Esophagus muscularis mucosa (tissue), 4 donors: ENCODE results near the gene KCNQ1. TPM values are rescaled to one million over a fixed set of nuclear protein-coding genes. Genes with fewer than 3 reads are reported as not detected.
A peak's percentile ranks its signal among the peaks of the same experiment; 100 is the strongest.

Experiments used
- DNase-seq: peaks from one replicate; pipeline ENCODE4 v3.0.0-alpha.2; 2017; ENCODE audit errors: extremely low spot score
- H3K27ac ChIP-seq, 4 donors: fragments of 200-600 bp; sonication (generic); replicated peaks in 1 of 4; 1 replicate in 3 of 4; 2 replicates in 1 of 4; pipeline ENCODE4 v1.5.1; 2016 to 2019; ENCODE audit warnings: mild to moderate bottlenecking in 1 of 4
- H3K27me3 ChIP-seq, 4 donors: fragments of 200-600 bp; sonication (generic); one replicate each; pipeline versions ENCODE4 v1.5.1 to v1.6.0; 2016 to 2019
- H3K36me3 ChIP-seq, 4 donors: fragments of 200-600 bp; sonication (generic); one replicate each; pipeline ENCODE4 v1.5.1; 2016 to 2019
- H3K4me1 ChIP-seq, 4 donors: fragments of 200-600 bp; sonication (generic); one replicate each; pipeline ENCODE4 v1.5.1; 2016 to 2019
- H3K4me3 ChIP-seq, 4 donors: fragments of 200-600 bp; sonication (generic); 1 replicate in 2 of 4; 2 replicates in 2 of 4; pipeline ENCODE4 v1.5.1; 2016 to 2019; ENCODE audit warnings: mild to moderate bottlenecking in 4 of 4, moderate library complexity in 1 of 4
- H3K9me3 ChIP-seq, 4 donors: fragments of 200-600 bp; sonication (generic); 1 replicate in 3 of 4; 2 replicates in 1 of 4; pipeline ENCODE4 v1.5.1; 2016 to 2019
- EP300 ChIP-seq: sonication (generic); formaldehyde crosslinking; IDR thresholded peaks from one replicate; pipeline ENCODE4 v1.6.1; 2017; ENCODE audit warnings: antibody characterized with exemption
- POLR2A ChIP-seq: fragments of 450-650 bp; IDR thresholded peaks from one replicate; pipeline ENCODE4 v1.6.1; 2017; ENCODE audit warnings: antibody characterized with exemption, moderate library complexity, mild to moderate bottlenecking, low read depth
- POLR2AphosphoS5 ChIP-seq, 2 donors: sonication (generic); formaldehyde crosslinking; IDR thresholded peaks; one replicate each; pipeline ENCODE4 v1.6.1; 2017; ENCODE audit warnings: antibody characterized with exemption in 2 of 2
- WGBS: methylation state at CpG from one replicate; pipeline ENCODE4 v1.1.5; 2018; 5-methylcytosine and 5-hydroxymethylcytosine counted together
- intact Hi-C: fragments of 100-400 bp; cut with DNase I; formaldehyde crosslinking; loops from one replicate; pipeline ENCODE4 v1.15.1; 2023
- total RNA-seq, 4 donors: library from RNA; depleted of rRNA; stranded (reverse); fragments of >200 nt; gene quantifications; one replicate each; pipeline versions ENCODE4 v1.1.0 to v1.2.1, GENCODE V29; 2016
- TF ChIP-seq, protein P1 (sequence below), 3 experiments: fragments of 200-600 bp in 2 of 3; fragments of 450-650 bp in 1 of 3; sonication (generic) in 2 of 3; IDR thresholded peaks; one replicate each; pipeline ENCODE4 v1.5.1; 2017 to 2019; ENCODE audit warnings: antibody characterized with exemption in 3 of 3, mild to moderate bottlenecking in 2 of 3, moderate library complexity in 1 of 3

The KCNQ1 gene
- total RNA-seq, 4 donors from 2014 or later: 2.1 to 5.9 (median 4.3) TPM

DNA sequence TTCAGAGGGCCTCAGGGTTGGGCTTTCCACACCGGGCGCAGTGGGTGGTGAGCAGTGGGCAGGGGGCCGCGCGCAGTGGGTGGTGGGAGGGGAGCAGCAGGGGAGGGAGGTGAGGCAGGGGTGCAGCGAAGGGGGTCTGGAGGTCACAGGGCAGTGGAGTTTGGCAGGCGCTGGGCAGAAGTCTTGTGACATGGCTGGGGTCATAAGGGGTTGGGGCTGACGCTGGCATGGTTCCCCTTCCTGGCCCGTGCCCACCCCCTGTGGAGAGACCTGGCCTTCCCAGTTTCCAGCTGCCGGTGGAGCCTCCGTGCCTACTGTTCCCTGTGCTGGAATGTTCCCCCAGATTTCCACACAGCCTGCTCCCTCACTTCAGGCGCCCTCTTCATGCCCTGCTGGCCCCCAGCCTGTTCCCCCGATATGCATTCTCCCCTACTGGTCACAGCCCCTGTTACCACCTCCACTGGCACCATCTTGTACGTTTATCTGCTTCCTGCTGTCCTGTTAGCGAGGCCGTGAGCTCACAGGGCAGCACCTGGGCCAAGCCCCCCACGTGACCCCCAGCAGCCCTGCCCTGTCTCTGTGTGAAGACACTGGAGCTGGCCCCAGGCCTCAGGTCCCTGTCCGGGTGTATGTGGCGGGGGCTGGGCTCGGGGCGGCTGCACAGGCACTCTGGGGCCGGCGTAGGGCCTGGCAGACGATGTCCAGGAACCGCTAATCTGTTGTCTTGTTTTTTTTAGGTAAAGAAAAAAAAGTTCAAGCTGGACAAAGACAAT, 143.4 kb downstream of the KCNQ1 start:
- Histone ChIP-seq H3K27ac (no peak overlapping the region), H3K36me3 (peaks cover 0 to 34% (median 0%) of the 10 kb centered on the region in 4 donors), H3K27me3 (no peaks in the 10 kb centered on the region), H3K9me3 (no peaks in the 10 kb centered on the region), H3K4me1 (no peaks in the 10 kb centered on the region), H3K4me3 (no peak overlapping the region)
- peak; percentile 68 for DNase-seq
- no peak for TF ChIP-seq POLR2AphosphoS5 (IDR thresholded peaks at IDR 0.05)
- TF ChIP-seq, protein P1, sequence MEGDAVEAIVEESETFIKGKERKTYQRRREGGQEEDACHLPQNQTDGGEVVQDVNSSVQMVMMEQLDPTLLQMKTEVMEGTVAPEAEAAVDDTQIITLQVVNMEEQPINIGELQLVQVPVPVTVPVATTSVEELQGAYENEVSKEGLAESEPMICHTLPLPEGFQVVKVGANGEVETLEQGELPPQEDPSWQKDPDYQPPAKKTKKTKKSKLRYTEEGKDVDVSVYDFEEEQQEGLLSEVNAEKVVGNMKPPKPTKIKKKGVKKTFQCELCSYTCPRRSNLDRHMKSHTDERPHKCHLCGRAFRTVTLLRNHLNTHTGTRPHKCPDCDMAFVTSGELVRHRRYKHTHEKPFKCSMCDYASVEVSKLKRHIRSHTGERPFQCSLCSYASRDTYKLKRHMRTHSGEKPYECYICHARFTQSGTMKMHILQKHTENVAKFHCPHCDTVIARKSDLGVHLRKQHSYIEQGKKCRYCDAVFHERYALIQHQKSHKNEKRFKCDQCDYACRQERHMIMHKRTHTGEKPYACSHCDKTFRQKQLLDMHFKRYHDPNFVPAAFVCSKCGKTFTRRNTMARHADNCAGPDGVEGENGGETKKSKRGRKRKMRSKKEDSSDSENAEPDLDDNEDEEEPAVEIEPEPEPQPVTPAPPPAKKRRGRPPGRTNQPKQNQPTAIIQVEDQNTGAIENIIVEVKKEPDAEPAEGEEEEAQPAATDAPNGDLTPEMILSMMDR (IDR thresholded peaks at IDR 0.05): no peak
- TF ChIP-seq EP300: no peak
- no peak for TF ChIP-seq POLR2A
- intact Hi-C loops: no loop called here
- 91% methylated on average over 25 of the region's 25 CpGs for WGBS

DNA sequence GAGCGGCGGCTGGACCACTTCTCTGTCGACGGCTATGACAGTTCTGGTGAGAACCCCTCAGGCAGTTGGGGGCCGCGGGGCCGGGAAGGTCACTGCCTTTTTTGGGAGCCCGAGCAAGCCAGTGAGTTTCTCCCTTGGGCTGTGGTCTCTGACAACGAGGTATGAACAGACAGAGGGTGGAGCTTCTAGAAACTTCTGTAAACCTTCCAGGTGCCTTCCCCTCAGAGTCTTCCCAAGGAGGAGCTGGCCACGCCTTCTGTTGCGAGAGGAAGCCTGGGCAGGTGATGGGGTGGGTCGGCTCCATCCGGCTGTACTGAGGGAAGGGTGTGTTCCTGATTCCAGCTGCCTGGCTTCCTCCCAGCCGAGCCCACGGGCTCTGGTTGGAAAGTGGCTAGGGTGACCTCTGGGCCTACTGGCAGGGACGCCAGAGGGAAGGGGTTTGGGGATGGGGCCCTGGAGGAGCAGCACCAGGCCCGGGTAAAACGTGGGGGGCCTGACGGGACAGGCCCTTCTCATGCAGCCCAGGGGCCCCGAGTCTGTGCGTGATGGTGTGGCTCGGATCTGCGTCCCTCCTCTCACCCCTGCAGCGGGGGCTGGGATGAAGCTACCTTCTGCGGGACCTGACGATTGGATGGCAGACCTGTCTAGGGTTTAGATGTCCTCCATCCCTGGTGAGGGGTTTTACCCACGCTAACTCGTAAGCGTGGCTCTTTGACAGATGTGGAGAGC, 144.2 kb downstream of the KCNQ1 start:
- intact Hi-C loops: no loop called here
- TF ChIP-seq, protein P1 (IDR thresholded peaks at IDR 0.05): no peak
- no peak for TF ChIP-seq EP300
- TF ChIP-seq POLR2A: no peak
- TF ChIP-seq POLR2AphosphoS5 (IDR thresholded peaks at IDR 0.05): no peak
- Histone ChIP-seq H3K36me3 (peaks cover 0 to 34% (median 0%) of the 10 kb centered on the region in 4 donors), H3K9me3 (peaks cover 0 to 2% (median 0%) of the 10 kb centered on the region in 4 donors), H3K27me3 (no peaks in the 10 kb centered on the region), H3K4me3 (no peak overlapping the region), H3K4me1 (no peaks in the 10 kb centered on the region), H3K27ac (no peak overlapping the region)
- 88% methylated on average over 20 of the region's 29 CpGs for WGBS
- DNase-seq: peak; percentile 70

DNA sequence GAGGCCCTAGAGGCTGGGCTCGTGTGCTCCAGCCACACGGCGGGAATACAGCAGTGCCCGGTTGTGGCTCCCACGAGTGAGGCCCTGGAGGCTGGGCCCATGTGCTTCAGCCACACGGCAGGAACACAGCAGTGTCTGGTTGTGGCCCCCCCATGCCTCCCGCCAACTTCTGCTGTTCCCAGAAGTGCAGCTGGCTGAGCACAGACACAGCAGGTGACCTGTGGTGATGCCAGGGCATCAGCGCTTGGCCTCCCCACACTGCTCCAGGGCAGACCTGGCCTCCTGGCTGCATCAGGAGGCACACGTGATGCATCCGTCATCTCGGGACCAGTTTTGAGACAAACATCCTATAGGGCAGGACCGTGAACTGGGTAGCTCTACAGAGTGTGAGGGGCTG, 144.7 kb downstream of the KCNQ1 start:
- DNase-seq: no peak
- WGBS: 92% methylated on average over 6 of the region's 12 CpGs
- Histone ChIP-seq H3K27ac (no peak overlapping the region), H3K27me3 (no peaks in the 10 kb centered on the region), H3K4me3 (no peak overlapping the region), H3K4me1 (no peaks in the 10 kb centered on the region), H3K36me3 (peaks cover 0 to 33% (median 0%) of the 10 kb centered on the region in 4 donors), H3K9me3 (peaks cover 0 to 6% (median 0%) of the 10 kb centered on the region in 4 donors)
- intact Hi-C loops: no loop called here
- no peak for TF ChIP-seq EP300
- TF ChIP-seq, protein P1 (IDR thresholded peaks at IDR 0.05): no peak
- TF ChIP-seq POLR2AphosphoS5 (IDR thresholded peaks at IDR 0.05): no peak
- no peak for TF ChIP-seq POLR2A

DNA sequence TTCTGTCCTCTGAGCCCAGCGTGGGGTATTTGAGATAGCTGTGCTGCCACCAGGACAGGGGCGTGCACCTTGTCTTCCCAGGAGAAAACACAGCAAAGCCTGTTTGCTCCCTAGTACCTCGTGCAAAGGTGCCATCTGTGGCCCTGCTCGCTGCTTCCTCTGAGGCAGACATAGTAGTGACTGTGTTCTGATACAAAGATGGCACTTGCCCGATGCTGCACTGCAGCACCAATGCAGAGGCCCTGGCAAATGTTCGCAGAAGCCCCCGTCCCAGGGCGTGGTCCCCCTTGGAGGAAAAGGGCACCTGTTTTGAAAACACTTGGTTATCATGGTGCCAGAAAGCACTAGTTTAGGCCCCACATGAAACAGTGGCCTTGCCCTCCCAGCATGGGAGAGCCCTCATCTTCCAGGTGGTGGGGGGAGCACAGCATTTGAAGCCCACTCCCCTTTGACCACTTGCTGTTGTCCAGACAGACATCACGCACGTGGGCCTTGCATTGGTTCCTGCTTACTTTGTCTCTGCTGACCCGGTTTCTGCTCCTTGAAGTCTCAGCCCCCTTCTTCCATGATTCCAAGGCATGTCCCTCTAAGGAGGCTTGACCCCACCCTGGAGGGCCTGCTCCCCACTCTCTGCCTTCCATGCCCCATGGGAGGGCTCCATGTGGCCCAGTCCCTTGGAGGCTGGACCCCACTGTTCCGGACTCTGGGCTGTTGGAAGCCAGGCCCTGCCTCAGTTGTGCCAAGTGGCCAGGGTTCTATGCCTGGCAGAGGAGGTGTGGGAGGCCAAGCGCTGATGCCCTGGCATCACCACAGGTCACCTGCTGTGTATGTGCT, 145.5 kb downstream of the KCNQ1 start:
- Histone ChIP-seq H3K9me3 (peaks cover 0 to 7% (median 0%) of the 10 kb centered on the region in 4 donors), H3K4me1 (no peaks in the 10 kb centered on the region), H3K27ac (no peak overlapping the region), H3K4me3 (no peak overlapping the region), H3K27me3 (no peaks in the 10 kb centered on the region), H3K36me3 (peaks cover 0 to 26% (median 0%) of the 10 kb centered on the region in 4 donors)
- intact Hi-C loops: no loop called here
- TF ChIP-seq POLR2AphosphoS5 (IDR thresholded peaks at IDR 0.05) (no peak), EP300 (no peak), POLR2A (no peak)
- TF ChIP-seq, protein P1 (IDR thresholded peaks at IDR 0.05): no peak
- WGBS: 92% methylated on average over 13 of the region's 13 CpGs
- peak; percentile 89 for DNase-seq
